ELF-1 (cell line): ENCODE data around the gene KLF2.

Experiments used
- DNase-seq: peaks from one replicate; pipeline ENCODE4 v3.0.0-alpha.2; 2016; ENCODE audit warnings: low read depth, low spot score

KLF2 gene

GRCh38 chr19:16363133-16363851, 38.7 kb downstream of the KLF2 start:
- DNase-seq: no peak

GRCh38 chr19:16363852-16364230, 39.2 kb downstream of the KLF2 start:
- no peak for DNase-seq

GRCh38 chr19:16364231-16364865, 39.7 kb downstream of the KLF2 start:
- DNase-seq: no peak

- no peak for DNase-seq
These were observed 40.8 kb downstream of the KLF2 start for GRCh38 chr19:16365300-16365996.

GRCh38 chr19:16366056-16366432, 41.4 kb downstream of the KLF2 start:
- no peak for DNase-seq

- DNase-seq: no peak
These were observed 42.0 kb downstream of the KLF2 start for GRCh38 chr19:16366433-16367260.

- no peak for DNase-seq
These were observed 42.6 kb downstream of the KLF2 start for GRCh38 chr19:16367261-16367683.

GRCh38 chr19:16368385-16369305, 44.0 kb downstream of the KLF2 start:
- DNase-seq: no peak

GRCh38 chr19:16369306-16369663, 44.7 kb downstream of the KLF2 start:
- DNase-seq: no peak

GRCh38 chr19:16369664-16370576, 45.3 kb downstream of the KLF2 start:
- DNase-seq: no peak

- no peak for DNase-seq
These were observed 46.2 kb downstream of the KLF2 start for GRCh38 chr19:16370641-16371391.

- no peak for DNase-seq
These were observed 46.9 kb downstream of the KLF2 start for GRCh38 chr19:16371540-16371986.

- DNase-seq: no peak
These were observed 47.7 kb downstream of the KLF2 start for GRCh38 chr19:16372065-16372915.

- no peak for DNase-seq
These were observed 48.5 kb downstream of the KLF2 start for GRCh38 chr19:16373079-16373478.

- DNase-seq: no peak
These were observed 48.9 kb downstream of the KLF2 start for GRCh38 chr19:16373532-16373931.

GRCh38 chr19:16373989-16374388, 49.4 kb downstream of the KLF2 start:
- no peak for DNase-seq

GRCh38 chr19:16374436-16374835, 49.8 kb downstream of the KLF2 start:
- no peak for DNase-seq
